ENCODE results near the gene BCR. TPM values are rescaled to one million over a fixed set of nuclear protein-coding genes. Genes with fewer than 3 reads are reported as not detected.
A peak's percentile ranks its signal among the peaks of the same experiment; 100 is the strongest.

The BCR gene
- total RNA-seq, 4 donors from 2014 or later, result 36.9 to 514 (median 91.0) TPM

DNA sequence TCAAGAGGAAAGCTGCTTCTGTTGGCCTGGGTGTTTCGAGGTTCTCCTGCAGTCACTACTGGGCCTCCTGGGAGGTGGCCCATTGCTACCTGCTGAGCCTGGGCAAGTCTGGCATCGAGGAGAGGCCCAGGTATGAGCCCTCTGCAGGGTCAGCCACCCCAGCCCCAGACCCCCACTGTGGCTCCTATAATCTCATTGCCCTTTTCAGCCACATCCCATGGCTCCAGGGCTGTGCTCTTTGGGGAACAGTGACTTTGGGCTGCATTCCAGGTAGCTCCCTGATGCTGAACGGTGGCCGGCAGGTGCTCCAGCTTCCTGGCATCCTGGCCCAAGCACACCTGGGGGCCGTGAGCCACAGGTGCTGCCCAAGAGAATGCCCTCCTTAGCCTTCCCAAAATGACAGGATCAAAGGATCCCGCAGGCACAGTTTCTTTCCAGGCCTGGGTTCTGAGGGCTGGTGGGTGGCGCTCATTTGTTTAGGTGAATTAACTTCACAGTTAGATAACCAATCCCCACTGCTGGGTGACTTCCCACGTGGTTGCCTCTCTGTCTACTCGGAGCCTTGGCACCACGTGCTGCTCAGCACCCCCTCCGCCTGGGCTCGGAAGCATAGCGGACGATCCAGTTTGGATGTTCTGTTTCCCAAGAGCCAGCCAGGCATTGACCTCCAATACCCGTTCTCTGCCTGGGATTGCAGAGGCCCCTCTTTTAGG is 97.4 kb downstream of the BCR start:
- WGBS, 2 donors (ENCODE audit: low coverage in 1 of 2), result 89% methylated on average over 15 of the region's 15 CpGs; no CpG with 5 or more reads in 1 of the 2 donors
- Histone ChIP-seq H3K4me3 (no peak overlapping the region), H3K4me1 (peaks cover 18 to 37% (median 24%) of the 10 kb centered on the region in 4 donors), H3K9me3 (no peaks in the 10 kb centered on the region), H3K27me3 (no peaks in the 10 kb centered on the region), H3K27ac (peak overlapping the region in 2 of 4 donors; percentile 77 to 86), H3K36me3 (peaks cover 0 to 13% (median 2%) of the 10 kb centered on the region in 4 donors)
- no peak for DNase-seq
- in situ Hi-C loops (cut with MboI; ENCODE audit: low pct_ligation_motif_present in 1 of 4, low pct_unique_long_range_greater_than_20kb in 1 of 4, low sequenced_read_pairs in 3 of 4), result loop anchor here in 3 of 4 donors (5.0 to 25.0 kb wide), 2 partner anchors 95 to 315 kb away; partner anchors contain the start of gene BCR (in 1 of the 3)
- no peak for TF ChIP-seq POLR2A (IDR thresholded peaks at IDR 0.05)
- intact Hi-C loops (cut with DNase I; ENCODE audit: low total_unique reads), result no loop called here

DNA sequence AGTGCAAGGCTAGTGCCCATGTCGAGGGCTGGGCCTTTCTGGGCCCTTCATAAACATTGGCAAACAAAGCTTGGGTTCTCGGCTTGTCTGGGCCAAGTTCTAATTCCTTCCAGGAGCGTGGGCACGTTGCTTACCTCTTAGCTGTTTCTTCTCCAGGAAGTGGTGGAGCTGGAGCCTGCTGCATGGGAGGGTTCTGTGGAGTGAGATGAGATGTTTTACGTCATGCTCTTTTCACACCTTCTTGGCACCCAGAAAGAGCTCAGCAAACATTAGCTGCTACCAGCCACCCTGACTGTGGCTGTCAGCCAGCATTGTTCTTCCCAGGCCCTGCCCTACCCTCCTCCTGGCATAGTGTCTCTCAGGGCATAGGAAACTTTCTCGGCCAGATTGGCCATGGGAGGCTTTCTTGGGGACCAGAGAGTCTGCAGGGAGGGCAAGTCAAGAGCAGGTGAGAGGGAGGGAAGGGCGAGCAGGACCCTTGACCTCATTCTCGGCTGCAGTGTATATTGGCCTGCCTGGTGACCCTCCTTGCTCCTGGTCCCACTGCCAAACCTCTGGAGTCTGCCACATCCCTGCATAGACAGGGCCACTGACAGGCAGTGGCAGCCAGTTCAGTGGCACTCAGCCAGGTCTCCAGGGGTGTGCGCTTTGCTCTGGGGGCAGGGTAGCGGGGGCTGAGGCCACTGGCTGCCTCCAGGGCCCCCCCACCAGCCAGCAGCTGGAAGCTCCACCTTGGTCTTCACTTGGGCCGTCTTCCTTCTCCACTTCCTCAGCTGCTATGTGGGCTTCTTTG is 98.8 kb downstream of the BCR start:
- Histone ChIP-seq H3K4me1 (peaks cover 18 to 37% (median 24%) of the 10 kb centered on the region in 4 donors), H3K27me3 (no peaks in the 10 kb centered on the region), H3K4me3 (no peak overlapping the region), H3K36me3 (no peaks in the 10 kb centered on the region), H3K9me3 (no peaks in the 10 kb centered on the region), H3K27ac (peak overlapping the region; percentile 67 to 86 (median 75))
- peak; percentile 81 for DNase-seq
- 0 to 35% methylated on average over 2 to 11 of the region's 11 CpGs for WGBS, 2 donors (ENCODE audit: low coverage in 1 of 2)
- TF ChIP-seq POLR2AphosphoS5 (IDR thresholded peaks at IDR 0.05) (peak in 2 of 3 donors; percentile 52), CTCF (IDR thresholded peaks at IDR 0.05) (no peak), POLR2A (IDR thresholded peaks at IDR 0.05) (no peak), EP300 (IDR thresholded peaks at IDR 0.05; ENCODE audit: low read depth) (no peak)
- in situ Hi-C loops (cut with MboI; ENCODE audit: low pct_ligation_motif_present in 1 of 4, low pct_unique_long_range_greater_than_20kb in 1 of 4, low sequenced_read_pairs in 3 of 4) (loop anchor here in 3 of 4 donors (5.0 to 25.0 kb wide), 2 partner anchors 97 to 317 kb away; partner anchors contain the start of gene BCR (in 1 of the 3)), intact Hi-C loops (cut with DNase I; ENCODE audit: low total_unique reads) (no loop called here)

DNA sequence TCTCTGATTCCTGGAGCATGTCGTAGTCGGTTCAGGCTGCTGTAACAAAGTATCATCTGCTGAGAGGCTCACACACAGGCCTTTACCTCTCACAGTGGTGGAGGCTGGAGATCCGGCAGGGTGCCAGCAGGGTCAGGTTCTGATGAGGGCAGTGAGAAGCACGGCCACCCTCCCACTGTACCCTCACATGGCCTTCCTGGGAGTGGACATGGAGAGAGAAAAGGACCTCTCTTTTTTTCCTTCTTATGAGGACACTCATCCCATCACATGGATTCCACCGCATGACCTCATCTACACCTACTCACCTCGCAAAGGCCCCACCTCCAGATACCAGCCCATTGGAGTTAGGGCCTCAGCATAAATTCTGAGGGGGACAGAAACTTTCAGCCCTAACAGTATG is 99.5 kb downstream of the BCR start:
- peaks cover 18 to 37% (median 24%) of the 10 kb centered on the region in 4 donors for H3K4me1 ChIP-seq
- H3K27me3 ChIP-seq, result no peaks in the 10 kb centered on the region
- TF ChIP-seq POLR2AphosphoS5 (IDR thresholded peaks at IDR 0.05), result no peak
- DNase-seq, result no peak
- WGBS, 2 donors (ENCODE audit: low coverage in 1 of 2), result 85 to 94% methylated on average over 2 to 6 of the region's 6 CpGs
- H3K4me3 ChIP-seq, result no peak overlapping the region
- in situ Hi-C loops (cut with MboI; ENCODE audit: low pct_ligation_motif_present in 1 of 4, low pct_unique_long_range_greater_than_20kb in 1 of 4, low sequenced_read_pairs in 3 of 4), result loop anchor here (5.0 to 25.0 kb wide), 4 partner anchors 97 to 317 kb away; partner anchors contain the start of gene BCR (in 1 of the 4)
- peaks cover 0 to under 1% (median 0%) of the 10 kb centered on the region in 4 donors for H3K36me3 ChIP-seq
- H3K27ac ChIP-seq, result peak overlapping the region; percentile 67 to 86 (median 75)
- H3K9me3 ChIP-seq, result no peaks in the 10 kb centered on the region
- intact Hi-C loops (cut with DNase I; ENCODE audit: low total_unique reads), result no loop called here

GRCh38 chr22:23280356-23281052 is 100.2 kb downstream of the BCR start:
- DNase-seq, result no peak
- WGBS, 2 donors (ENCODE audit: low coverage in 1 of 2), result 90% methylated on average over 2 to 13 of the region's 13 CpGs
- Histone ChIP-seq H3K4me1 (peaks cover 18 to 37% (median 24%) of the 10 kb centered on the region in 4 donors), H3K27me3 (no peaks in the 10 kb centered on the region), H3K27ac (peak overlapping the region; percentile 67 to 86 (median 72)), H3K4me3 (no peak overlapping the region), H3K9me3 (no peaks in the 10 kb centered on the region), H3K36me3 (peaks cover 0 to 5% (median 0%) of the 10 kb centered on the region in 4 donors)
- intact Hi-C loops (cut with DNase I; ENCODE audit: low total_unique reads), result no loop called here
- TF ChIP-seq POLR2AphosphoS5 (IDR thresholded peaks at IDR 0.05) (no peak), CTCF (IDR thresholded peaks at IDR 0.05) (no peak), EP300 (IDR thresholded peaks at IDR 0.05; ENCODE audit: low read depth) (no peak), POLR2A (IDR thresholded peaks at IDR 0.05) (no peak)
- in situ Hi-C loops (cut with MboI; ENCODE audit: low pct_ligation_motif_present in 1 of 4, low pct_unique_long_range_greater_than_20kb in 1 of 4, low sequenced_read_pairs in 3 of 4), result loop anchor here (5.0 to 25.0 kb wide), 3 partner anchors 103 to 318 kb away; no protein-coding TSS in a partner anchor

All from transverse colon (tissue), 4 donors.